HFFc6 (cell line): Measurements from ENCODE around the gene DGUOK. TPM values are rescaled to one million over a fixed set of nuclear protein-coding genes. Genes with fewer than 3 reads are reported as not detected.

ENCODE experiments used
- DNase-seq: peaks from one replicate; pipeline ENCODE4 v3.0.0-alpha.2; 2018
- H3K27ac Mint-ChIP-seq: 2 replicates; pipeline ENCODE4 v1.8.0; 2020; ENCODE audit warnings: mild to moderate bottlenecking, mixed read lengths
- H3K27me3 Mint-ChIP-seq: 2 replicates; pipeline ENCODE4 v1.8.0; 2021; ENCODE audit warnings: mild to moderate bottlenecking, moderate library complexity, mixed read lengths; ENCODE audit not compliant: insufficient read depth
- H3K36me3 Mint-ChIP-seq: 2 replicates; pipeline ENCODE4 v1.8.0; 2021; ENCODE audit warnings: low read depth, mixed read lengths
- H3K4me1 Mint-ChIP-seq: 2 replicates; pipeline ENCODE4 v1.8.0; 2020; ENCODE audit warnings: low read depth, mixed read lengths
- H3K4me3 Mint-ChIP-seq: 2 replicates; pipeline ENCODE4 v1.8.0; 2020; ENCODE audit warnings: mild to moderate bottlenecking, moderate library complexity, mixed read lengths
- H3K9me3 Mint-ChIP-seq: 2 replicates; pipeline ENCODE4 v1.8.0; 2020; ENCODE audit warnings: mild to moderate bottlenecking, mixed read lengths
- total RNA-seq, 6 experiments: library from RNA; stranded (reverse); fragmentation: NEBNext Ultra II Directional; extraction: Animal tissue kit (Norgen Biotek cat#: 25700); gene quantifications; 2 replicates in 1 of 6; 3 replicates in 5 of 6; pipeline ENCODE4 v1.2.3, GENCODE V29; 2021
- TF ChIP-seq, protein P1 (sequence below): fragments of 200-600 bp; sonication (generic); IDR thresholded peaks from 2 replicates; pipeline ENCODE4 v1.5.0; 2021; ENCODE audit warnings: antibody characterized with exemption, mild to moderate bottlenecking

The DGUOK gene
- total RNA-seq, 6 experiments from 2014 or later = 63.2 to 73.3 (median 69.3) TPM

DNA sequence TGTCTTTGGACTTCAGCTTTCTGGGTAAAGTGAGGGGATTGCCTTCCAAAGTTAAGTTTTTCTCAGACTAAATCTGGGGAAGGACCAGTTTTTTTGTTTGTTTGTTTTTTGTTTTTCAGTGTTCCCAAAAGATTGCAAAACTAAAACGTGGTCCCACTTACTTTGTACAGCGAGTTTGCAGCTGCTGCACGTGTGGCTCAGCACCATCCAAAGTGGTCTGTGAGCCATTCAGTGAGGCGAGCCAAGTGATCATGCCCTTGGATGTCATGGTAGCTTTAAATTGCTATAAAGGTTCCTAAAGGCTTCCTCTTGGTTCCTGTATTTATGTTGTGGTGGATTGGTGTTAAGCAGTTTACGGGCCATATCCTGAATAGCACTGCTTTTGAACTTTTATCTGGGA, 81.0 kb downstream of the DGUOK start:
- TF ChIP-seq, protein P1, sequence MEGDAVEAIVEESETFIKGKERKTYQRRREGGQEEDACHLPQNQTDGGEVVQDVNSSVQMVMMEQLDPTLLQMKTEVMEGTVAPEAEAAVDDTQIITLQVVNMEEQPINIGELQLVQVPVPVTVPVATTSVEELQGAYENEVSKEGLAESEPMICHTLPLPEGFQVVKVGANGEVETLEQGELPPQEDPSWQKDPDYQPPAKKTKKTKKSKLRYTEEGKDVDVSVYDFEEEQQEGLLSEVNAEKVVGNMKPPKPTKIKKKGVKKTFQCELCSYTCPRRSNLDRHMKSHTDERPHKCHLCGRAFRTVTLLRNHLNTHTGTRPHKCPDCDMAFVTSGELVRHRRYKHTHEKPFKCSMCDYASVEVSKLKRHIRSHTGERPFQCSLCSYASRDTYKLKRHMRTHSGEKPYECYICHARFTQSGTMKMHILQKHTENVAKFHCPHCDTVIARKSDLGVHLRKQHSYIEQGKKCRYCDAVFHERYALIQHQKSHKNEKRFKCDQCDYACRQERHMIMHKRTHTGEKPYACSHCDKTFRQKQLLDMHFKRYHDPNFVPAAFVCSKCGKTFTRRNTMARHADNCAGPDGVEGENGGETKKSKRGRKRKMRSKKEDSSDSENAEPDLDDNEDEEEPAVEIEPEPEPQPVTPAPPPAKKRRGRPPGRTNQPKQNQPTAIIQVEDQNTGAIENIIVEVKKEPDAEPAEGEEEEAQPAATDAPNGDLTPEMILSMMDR = no peak
- H3K27me3 Mint-ChIP-seq = no peaks in the 10 kb centered on the region; the same call in 1 of the 2 replicates
- no peak overlapping the region for H3K4me3 Mint-ChIP-seq
- H3K36me3 Mint-ChIP-seq = peaks cover 6% of the 10 kb centered on the region; the same call in 1 of the 2 replicates
- no peak overlapping the region for H3K27ac Mint-ChIP-seq
- H3K4me1 Mint-ChIP-seq = peaks cover 72% of the 10 kb centered on the region
- no peaks in the 10 kb centered on the region for H3K9me3 Mint-ChIP-seq
- no peak for DNase-seq

Other genes with a start within 250 kb of the DGUOK start
- 10 to 100 TPM; 17.6 to 26.3 (median 22.8) TPM for gene TPRKB, start 189.5 kb upstream of the DGUOK start, total RNA-seq
- 10 to 100 TPM; 21.6 to 24.2 (median 23.1) TPM for gene DUSP11, start 146.8 kb upstream of the DGUOK start, total RNA-seq
- not detected for gene C2orf78, start 142.7 kb upstream of the DGUOK start, total RNA-seq
- gene STAMBP, start 97.9 kb upstream of the DGUOK start, total RNA-seq = 10 to 100 TPM; 31.6 to 37.2 (median 34.5) TPM
- 1 to 10 TPM in 4 of 6 experiments, under 1 TPM in 2; 0.17 to 2.3 (median 2.1) TPM for gene ACTG2, start 33.9 kb upstream of the DGUOK start, total RNA-seq
- 1 to 10 TPM; 3.2 to 3.7 (median 3.4) TPM for gene TET3, start 58.0 kb downstream of the DGUOK start, total RNA-seq
- 10 to 100 TPM; 71.6 to 92.5 (median 80.8) TPM for gene BOLA3, start 221.0 kb downstream of the DGUOK start, total RNA-seq